SK-N-MC (cell line): ENCODE measurements around the gene AFAP1.

Experiments
- DNase-seq: peaks from one replicate; pipeline ENCODE4 v3.0.0-alpha.2; 2011; ENCODE audit warnings: low read depth, low spot score
- H3K27ac ChIP-seq: fragments of 200-600 bp; sonication (generic); 2 replicates; pipeline ENCODE4 v1.5.1; 2016; ENCODE audit warnings: mixed run types
- H3K36me3 ChIP-seq: fragments of 200-600 bp; sonication (generic); 2 replicates; pipeline ENCODE4 v1.6.1; 2017; ENCODE audit warnings: antibody characterized with exemption, low read length, mixed read lengths; ENCODE audit not compliant: insufficient read depth
- H3K4me3 ChIP-seq: fragments of 200-600 bp; sonication (generic); 2 replicates; pipeline ENCODE4 v1.5.1; 2016
- H3K9ac ChIP-seq: fragments of 200-600 bp; sonication (generic); 2 replicates; pipeline ENCODE4 v1.8.0; 2017; ENCODE audit warnings: mixed run types, mixed read lengths; ENCODE audit not compliant: insufficient read length
- H3K9me3 ChIP-seq: fragments of 200-600 bp; sonication (generic); 2 replicates; pipeline ENCODE4 v1.6.1; 2017; ENCODE audit warnings: low read depth, mild to moderate bottlenecking, antibody characterized with exemption, low read length, moderate library complexity, mixed read lengths
- EZH2 ChIP-seq: fragments of 200-600 bp; sonication (generic); IDR thresholded peaks from one replicate; pipeline ENCODE4 v1.6.1; 2017; ENCODE audit warnings: antibody characterized with exemption
- FOXP2 ChIP-seq: optimal IDR thresholded peaks from 2 replicates; pipeline ENCODE3; 2011; ENCODE audit warnings: mild to moderate bottlenecking, moderate library complexity; ENCODE audit not compliant: insufficient read depth; ENCODE audit errors: extremely low read length, control extremely low read depth
- POLR2AphosphoS5 ChIP-seq: IDR thresholded peaks from 2 replicates; pipeline ENCODE4 v1.6.1; 2012; ENCODE audit warnings: mild to moderate bottlenecking, low read depth, low read length, borderline replicate concordance

AFAP1 gene

GRCh38 chr4:7971881-7972500 lies 32.3 kb upstream of the AFAP1 start:
- H3K9me3 ChIP-seq, result no peaks in the 10 kb centered on the region
- no peak overlapping the region for H3K9ac ChIP-seq
- no peak overlapping the region for H3K4me3 ChIP-seq
- no peak overlapping the region for H3K27ac ChIP-seq
- no peak for DNase-seq
- TF ChIP-seq POLR2AphosphoS5 (no peak), FOXP2 (no peak), EZH2 (no peak)
- H3K36me3 ChIP-seq, result no peaks in the 10 kb centered on the region

GRCh38 chr4:7971159-7971631 lies 31.5 kb upstream of the AFAP1 start:
- H3K9me3 ChIP-seq, result no peaks in the 10 kb centered on the region
- no peak overlapping the region for H3K9ac ChIP-seq
- DNase-seq, result no peak
- no peak for TF ChIP-seq POLR2AphosphoS5
- TF ChIP-seq EZH2, result no peak
- no peak overlapping the region for H3K4me3 ChIP-seq
- no peak overlapping the region for H3K27ac ChIP-seq
- H3K36me3 ChIP-seq, result no peaks in the 10 kb centered on the region

- Histone ChIP-seq H3K9me3 (no peaks in the 10 kb centered on the region), H3K27ac (no peak overlapping the region), H3K4me3 (no peak overlapping the region), H3K9ac (no peak overlapping the region), H3K36me3 (no peaks in the 10 kb centered on the region)
- DNase-seq, result no peak
- TF ChIP-seq FOXP2 (no peak), EZH2 (no peak), POLR2AphosphoS5 (no peak)
Measured at GRCh38 chr4:7970361-7970946, 30.8 kb upstream of the AFAP1 start.

GRCh38 chr4:7968262-7968896 lies 28.7 kb upstream of the AFAP1 start:
- no peak overlapping the region for H3K27ac ChIP-seq
- no peak overlapping the region for H3K4me3 ChIP-seq
- DNase-seq, result no peak
- H3K9ac ChIP-seq, result no peak overlapping the region
- no peaks in the 10 kb centered on the region for H3K36me3 ChIP-seq
- H3K9me3 ChIP-seq, result no peaks in the 10 kb centered on the region
- TF ChIP-seq POLR2AphosphoS5 (no peak), FOXP2 (no peak), EZH2 (no peak)

GRCh38 chr4:7967501-7968261 lies 28.0 kb upstream of the AFAP1 start:
- Histone ChIP-seq H3K4me3 (no peak overlapping the region), H3K27ac (no peak overlapping the region), H3K9me3 (no peaks in the 10 kb centered on the region), H3K36me3 (no peaks in the 10 kb centered on the region), H3K9ac (no peak overlapping the region)
- no peak for DNase-seq
- TF ChIP-seq POLR2AphosphoS5 (no peak), EZH2 (no peak), FOXP2 (no peak)

- TF ChIP-seq POLR2AphosphoS5 (no peak), FOXP2 (no peak), EZH2 (no peak)
- no peak for DNase-seq
- Histone ChIP-seq H3K9me3 (no peaks in the 10 kb centered on the region), H3K27ac (no peak overlapping the region), H3K9ac (no peak overlapping the region), H3K36me3 (no peaks in the 10 kb centered on the region), H3K4me3 (no peak overlapping the region)
Measured at GRCh38 chr4:7967063-7967440, 27.4 kb upstream of the AFAP1 start.

- no peaks in the 10 kb centered on the region for H3K36me3 ChIP-seq
- H3K9me3 ChIP-seq, result no peaks in the 10 kb centered on the region
- H3K9ac ChIP-seq, result no peak overlapping the region
- H3K4me3 ChIP-seq, result no peak overlapping the region
- no peak overlapping the region for H3K27ac ChIP-seq
- DNase-seq, result no peak
- TF ChIP-seq POLR2AphosphoS5 (no peak), FOXP2 (no peak), EZH2 (no peak)
Measured at GRCh38 chr4:7966281-7967062, 26.8 kb upstream of the AFAP1 start.

GRCh38 chr4:7964890-7965662 lies 25.4 kb upstream of the AFAP1 start:
- Histone ChIP-seq H3K9ac (no peak overlapping the region), H3K36me3 (no peaks in the 10 kb centered on the region), H3K9me3 (no peaks in the 10 kb centered on the region), H3K27ac (no peak overlapping the region), H3K4me3 (peak overlapping the region; percentile 0; the same call in 1 of the 2 replicates)
- DNase-seq, result no peak
- no peak for TF ChIP-seq FOXP2
- no peak for TF ChIP-seq POLR2AphosphoS5
- no peak for TF ChIP-seq EZH2
